Measurements from ENCODE around the gene TRIM17. TPM values are rescaled to one million over a fixed set of nuclear protein-coding genes. Genes with fewer than 3 reads are reported as not detected.

Gene TRIM17
- total and polyA plus RNA-seq, 9 of the 15 experiments (the other 6 are each of a cell fraction or from before 2014, with no cell fraction given) = not detected

DNA sequence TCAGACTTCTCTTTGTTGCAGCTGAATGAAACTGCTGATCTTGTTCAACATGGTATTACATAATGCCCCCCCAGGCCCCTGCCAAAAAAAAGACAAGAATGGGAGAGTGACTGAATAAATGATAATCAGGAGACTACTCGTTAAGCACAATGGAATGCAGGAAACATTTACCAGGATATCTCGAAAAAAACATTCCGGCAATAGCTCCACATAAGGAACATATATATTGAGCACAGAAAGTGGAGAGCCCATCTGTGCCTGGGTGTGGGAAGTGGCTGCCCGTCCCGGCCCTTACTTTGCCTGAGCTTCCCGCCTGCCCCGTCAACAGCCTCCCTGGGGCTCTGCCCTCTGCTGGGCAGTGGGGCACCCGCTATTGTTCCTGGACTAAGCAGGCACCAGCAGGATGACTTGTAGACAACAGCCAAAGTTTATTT, 23.4 kb downstream of the TRIM17 start (continued):
- TF ChIP-seq, protein P1, sequence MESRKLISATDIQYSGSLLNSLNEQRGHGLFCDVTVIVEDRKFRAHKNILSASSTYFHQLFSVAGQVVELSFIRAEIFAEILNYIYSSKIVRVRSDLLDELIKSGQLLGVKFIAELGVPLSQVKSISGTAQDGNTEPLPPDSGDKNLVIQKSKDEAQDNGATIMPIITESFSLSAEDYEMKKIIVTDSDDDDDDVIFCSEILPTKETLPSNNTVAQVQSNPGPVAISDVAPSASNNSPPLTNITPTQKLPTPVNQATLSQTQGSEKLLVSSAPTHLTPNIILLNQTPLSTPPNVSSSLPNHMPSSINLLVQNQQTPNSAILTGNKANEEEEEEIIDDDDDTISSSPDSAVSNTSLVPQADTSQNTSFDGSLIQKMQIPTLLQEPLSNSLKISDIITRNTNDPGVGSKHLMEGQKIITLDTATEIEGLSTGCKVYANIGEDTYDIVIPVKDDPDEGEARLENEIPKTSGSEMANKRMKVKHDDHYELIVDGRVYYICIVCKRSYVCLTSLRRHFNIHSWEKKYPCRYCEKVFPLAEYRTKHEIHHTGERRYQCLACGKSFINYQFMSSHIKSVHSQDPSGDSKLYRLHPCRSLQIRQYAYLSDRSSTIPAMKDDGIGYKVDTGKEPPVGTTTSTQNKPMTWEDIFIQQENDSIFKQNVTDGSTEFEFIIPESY (CRISPR knock-in tag; IDR thresholded peaks at IDR 0.05) = peak; percentile 99
- peak; percentile 34; the same call in 1 of the 2 replicates for TF ChIP-seq CEBPB (tag; IDR thresholded peaks at IDR 0.05)
- peak; percentile 21 to 38; a peak in 1 of 4 replicates for TF ChIP-seq RAD21 (CRISPR knock-in tag; conservative IDR thresholded peaks at IDR 0.05 in 1 of 2, IDR thresholded peaks at IDR 0.05 in 1 of 2)
- no peak for TF ChIP-seq CREM (IDR thresholded peaks at IDR 0.05; ENCODE audit: low read depth)
- no peak for TF ChIP-seq HDAC6 (IDR thresholded peaks at IDR 0.05; ENCODE audit: low read depth, low read length)
- TF ChIP-seq, protein P2, sequence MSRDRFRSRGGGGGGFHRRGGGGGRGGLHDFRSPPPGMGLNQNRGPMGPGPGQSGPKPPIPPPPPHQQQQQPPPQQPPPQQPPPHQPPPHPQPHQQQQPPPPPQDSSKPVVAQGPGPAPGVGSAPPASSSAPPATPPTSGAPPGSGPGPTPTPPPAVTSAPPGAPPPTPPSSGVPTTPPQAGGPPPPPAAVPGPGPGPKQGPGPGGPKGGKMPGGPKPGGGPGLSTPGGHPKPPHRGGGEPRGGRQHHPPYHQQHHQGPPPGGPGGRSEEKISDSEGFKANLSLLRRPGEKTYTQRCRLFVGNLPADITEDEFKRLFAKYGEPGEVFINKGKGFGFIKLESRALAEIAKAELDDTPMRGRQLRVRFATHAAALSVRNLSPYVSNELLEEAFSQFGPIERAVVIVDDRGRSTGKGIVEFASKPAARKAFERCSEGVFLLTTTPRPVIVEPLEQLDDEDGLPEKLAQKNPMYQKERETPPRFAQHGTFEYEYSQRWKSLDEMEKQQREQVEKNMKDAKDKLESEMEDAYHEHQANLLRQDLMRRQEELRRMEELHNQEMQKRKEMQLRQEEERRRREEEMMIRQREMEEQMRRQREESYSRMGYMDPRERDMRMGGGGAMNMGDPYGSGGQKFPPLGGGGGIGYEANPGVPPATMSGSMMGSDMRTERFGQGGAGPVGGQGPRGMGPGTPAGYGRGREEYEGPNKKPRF (IDR thresholded peaks at IDR 0.05; ENCODE audit: low read depth, low read length) = no peak
- no peak for TF ChIP-seq GATAD2A (IDR thresholded peaks at IDR 0.05)
- no peak for TF ChIP-seq ZNF124 (CRISPR knock-in tag; IDR thresholded peaks at IDR 0.05)
- no peak for TF ChIP-seq CBFB (CRISPR knock-in tag; IDR thresholded peaks at IDR 0.05)
- TF ChIP-seq, protein P3, sequence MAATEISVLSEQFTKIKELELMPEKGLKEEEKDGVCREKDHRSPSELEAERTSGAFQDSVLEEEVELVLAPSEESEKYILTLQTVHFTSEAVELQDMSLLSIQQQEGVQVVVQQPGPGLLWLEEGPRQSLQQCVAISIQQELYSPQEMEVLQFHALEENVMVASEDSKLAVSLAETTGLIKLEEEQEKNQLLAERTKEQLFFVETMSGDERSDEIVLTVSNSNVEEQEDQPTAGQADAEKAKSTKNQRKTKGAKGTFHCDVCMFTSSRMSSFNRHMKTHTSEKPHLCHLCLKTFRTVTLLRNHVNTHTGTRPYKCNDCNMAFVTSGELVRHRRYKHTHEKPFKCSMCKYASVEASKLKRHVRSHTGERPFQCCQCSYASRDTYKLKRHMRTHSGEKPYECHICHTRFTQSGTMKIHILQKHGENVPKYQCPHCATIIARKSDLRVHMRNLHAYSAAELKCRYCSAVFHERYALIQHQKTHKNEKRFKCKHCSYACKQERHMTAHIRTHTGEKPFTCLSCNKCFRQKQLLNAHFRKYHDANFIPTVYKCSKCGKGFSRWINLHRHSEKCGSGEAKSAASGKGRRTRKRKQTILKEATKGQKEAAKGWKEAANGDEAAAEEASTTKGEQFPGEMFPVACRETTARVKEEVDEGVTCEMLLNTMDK (IDR thresholded peaks at IDR 0.05; ENCODE audit: borderline replicate concordance, insufficient read depth, low read depth, low read length, poor library complexity, severe bottlenecking) = no peak
- TF ChIP-seq ZNF3 (CRISPR knock-in tag; IDR thresholded peaks at IDR 0.05) = no peak
- no peak for TF ChIP-seq NR4A1 (CRISPR knock-in tag; IDR thresholded peaks at IDR 0.05)
- no peak for TF ChIP-seq NR4A1 (tag; IDR thresholded peaks at IDR 0.05)
- TF ChIP-seq KLF16 (IDR thresholded peaks at IDR 0.05) = no peak
- no peak for TF ChIP-seq SRF (CRISPR knock-in tag; IDR thresholded peaks at IDR 0.05)
- no peak for TF ChIP-seq FIP1L1 (IDR thresholded peaks at IDR 0.05; ENCODE audit: low read depth, low read length, poor library complexity, severe bottlenecking)
- TF ChIP-seq POLR2AphosphoS2 (IDR thresholded peaks at IDR 0.05; ENCODE audit: low read length) = no peak
- no peak for TF ChIP-seq SLC30A9 (CRISPR knock-in tag; IDR thresholded peaks at IDR 0.05)
- no peak for TF ChIP-seq GABPA (tag; conservative IDR thresholded peaks at IDR 0.05; ENCODE audit: low read depth)
- no peak for TF ChIP-seq SRSF7 (optimal IDR thresholded peaks at IDR 0.05; ENCODE audit: low read depth, low read length)
- no peak for TF ChIP-seq PTRF (tag; IDR thresholded peaks at IDR 0.05)

Measured in K562 (cell line).